D721Med (cell line): Measurements from ENCODE around the gene HOXD10.

Source experiments
- DNase-seq: peaks from one replicate; pipeline ENCODE4 v3.0.0; 2011; ENCODE audit warnings: low spot score; ENCODE audit not compliant: insufficient read length
- FAIRE-seq: peaks from 2 replicates; lab custom pipeline; 2011; peaks lifted over from hg19 to GRCh38; lab: Jason Lieb, UNC
- CTCF ChIP-seq: IDR thresholded peaks from 2 replicates; pipeline ENCODE4 v1.5.1; 2012; ENCODE audit warnings: mild to moderate bottlenecking, control low read depth; ENCODE audit not compliant: insufficient read depth; ENCODE audit errors: missing control alignments

Gene HOXD10

GRCh38 chr2:176110415-176111308 is 5.9 kb upstream of the HOXD10 start:
- DNase-seq (no peak), FAIRE-seq (no peak)
- TF ChIP-seq CTCF: no peak

- DNase-seq (no peak), FAIRE-seq (no peak)
- peak; percentile 83 for TF ChIP-seq CTCF
These were observed 5.3 kb upstream of the HOXD10 start for GRCh38 chr2:176111309-176111663.

- FAIRE-seq: no peak
- DNase-seq: no peak
These were observed 4.7 kb upstream of the HOXD10 start for GRCh38 chr2:176111846-176112374.

GRCh38 chr2:176112375-176113302 is 3.9 kb upstream of the HOXD10 start:
- FAIRE-seq: no peak
- DNase-seq: no peak
- no peak for TF ChIP-seq CTCF

More at GRCh38 chr2:176111846-176112374, 4.7 kb upstream of the HOXD10 start:
- no peak for TF ChIP-seq CTCF

- DNase-seq (no peak), FAIRE-seq (no peak)
- no peak for TF ChIP-seq CTCF
These were observed 2.3 kb upstream of the HOXD10 start for GRCh38 chr2:176114120-176114929.

- DNase-seq: no peak
These were observed 1.5 kb upstream of the HOXD10 start for GRCh38 chr2:176114930-176115625.

More at GRCh38 chr2:176114930-176115625, 1.5 kb upstream of the HOXD10 start:
- no peak for TF ChIP-seq CTCF
- no peak for FAIRE-seq
